Hypothalamus (tissue), 51 donors: ENCODE measurements around the gene PRAMEF2.
"Not testable (repeated sequence)": the region's sequence is repeated elsewhere in the genome, so short reads cannot be mapped to it uniquely, and the experiment has no call there.

Source experiments
- DNase-seq, 51 donors: peaks; one replicate each; lab custom pipeline; 2025; lab: John Stamatoyannopoulos, UW

Gene PRAMEF2

GRCh38 chr1:12856786-12857185, at the start of gene PRAMEF2:
Gene PRAMEF2 (plus strand): TSS chr1:12857086. CDS start chr1:12859010, 1,924 bp downstream.
- DNase-seq = not testable (repeated sequence)

- DNase-seq = no peak
These were observed 47.0 kb upstream of the PRAMEF2 start for GRCh38 chr1:12809933-12810332.

- no peak for DNase-seq
These were observed 46.0 kb upstream of the PRAMEF2 start for GRCh38 chr1:12810691-12811408.

GRCh38 chr1:12811409-12811784, 45.5 kb upstream of the PRAMEF2 start:
- no peak for DNase-seq

GRCh38 chr1:12819061-12819460, 37.8 kb upstream of the PRAMEF2 start:
- not testable (repeated sequence) for DNase-seq

GRCh38 chr1:12831310-12831709, 25.6 kb upstream of the PRAMEF2 start, which contains the start of gene PRAMEF11:
Gene PRAMEF11 (minus strand): TSS chr1:12831410. CDS start chr1:12828789, 2,621 bp downstream.
- DNase-seq = not testable (repeated sequence)

GRCh38 chr1:12833251-12833650, 23.6 kb upstream of the PRAMEF2 start:
- not testable (repeated sequence) for DNase-seq

GRCh38 chr1:12848620-12849019, 8.3 kb upstream of the PRAMEF2 start, which contains the start of gene HNRNPCL1:
Gene HNRNPCL1 (minus strand): TSS chr1:12848720. CDS start chr1:12848289, 431 bp downstream.
- DNase-seq = not testable (repeated sequence)

- DNase-seq = no peak
These were observed 5.1 kb upstream of the PRAMEF2 start for GRCh38 chr1:12851779-12852178.

GRCh38 chr1:12863131-12863880, 6.4 kb downstream of the PRAMEF2 start:
- not testable (repeated sequence) for DNase-seq

- DNase-seq = not testable (repeated sequence)
These were observed 21.6 kb downstream of the PRAMEF2 start for GRCh38 chr1:12878453-12878852.

GRCh38 chr1:12886101-12886500, 29.2 kb downstream of the PRAMEF2 start, which contains the start of gene PRAMEF4:
Gene PRAMEF4 (minus strand): TSS chr1:12886201. CDS start chr1:12883394, 2,807 bp downstream.
- not testable (repeated sequence) for DNase-seq

- not testable (repeated sequence) for DNase-seq
These were observed 41.3 kb downstream of the PRAMEF2 start, which contains the start of gene PRAMEF10 for GRCh38 chr1:12898170-12898569. Gene PRAMEF10 (minus strand): TSS chr1:12898270. CDS start chr1:12895847, 2,423 bp downstream.

- not testable (repeated sequence) for DNase-seq
These were observed 42.3 kb downstream of the PRAMEF2 start for GRCh38 chr1:12899186-12899585.

GRCh38 chr1:12903793-12904572, 47.1 kb downstream of the PRAMEF2 start:
- DNase-seq = not testable (repeated sequence)
